GM19468 (cell line): Measurements from ENCODE around the gene A4GALT.
"Not testable (repeated sequence)": the region's sequence is repeated elsewhere in the genome, so short reads cannot be mapped to it uniquely, and the experiment has no call there.

Source experiments
- ATAC-seq: cut with Tn5 transposase; IDR thresholded peaks from one replicate; pipeline ENCODE4 v1.9.1; 2021; ENCODE audit warnings: mild to moderate bottlenecking, moderate library complexity, moderate number of reproducible peaks; ENCODE audit not compliant: unreplicated experiment; ENCODE audit errors: extremely low read depth

The A4GALT gene

GRCh38 chr22:42720263-42721044 is at the start of gene A4GALT:
A4GALT (minus strand) TSS chr22:42720870; CDS start chr22:42693951, 26,919 bp downstream.
- ATAC-seq = no peak

- no peak for ATAC-seq
These were observed 49.7 kb upstream of the A4GALT start for GRCh38 chr22:42770448-42770726.

GRCh38 chr22:42769574-42770447 is 49.1 kb upstream of the A4GALT start:
- ATAC-seq = peak; percentile 26

- ATAC-seq = no peak
These were observed 48.5 kb upstream of the A4GALT start for GRCh38 chr22:42769238-42769573.

- ATAC-seq = no peak
These were observed 47.8 kb upstream of the A4GALT start for GRCh38 chr22:42768385-42769035.

GRCh38 chr22:42766860-42767259 is 46.2 kb upstream of the A4GALT start:
- no peak for ATAC-seq

GRCh38 chr22:42764895-42765363 is 44.3 kb upstream of the A4GALT start:
- no peak for ATAC-seq

- no peak for ATAC-seq
These were observed 43.4 kb upstream of the A4GALT start for GRCh38 chr22:42763965-42764480.

GRCh38 chr22:42760806-42761565 is 40.3 kb upstream of the A4GALT start:
- ATAC-seq = no peak

GRCh38 chr22:42758931-42759629 is 38.4 kb upstream of the A4GALT start:
- ATAC-seq = no peak

GRCh38 chr22:42755553-42755952 is 34.9 kb upstream of the A4GALT start:
- not testable (repeated sequence) for ATAC-seq

- ATAC-seq = not testable (repeated sequence)
These were observed 34.5 kb upstream of the A4GALT start for GRCh38 chr22:42755121-42755520.

GRCh38 chr22:42754658-42755057 is 34.0 kb upstream of the A4GALT start:
- no peak for ATAC-seq

- ATAC-seq = no peak
These were observed 32.2 kb upstream of the A4GALT start for GRCh38 chr22:42752912-42753311.

- ATAC-seq = no peak
These were observed 31.6 kb upstream of the A4GALT start for GRCh38 chr22:42752230-42752746.

- not testable (repeated sequence) for ATAC-seq
These were observed 29.8 kb upstream of the A4GALT start for GRCh38 chr22:42750421-42750820.

GRCh38 chr22:42747701-42748513 is 27.2 kb upstream of the A4GALT start:
- no peak for ATAC-seq

- ATAC-seq = no peak
These were observed 24.4 kb upstream of the A4GALT start for GRCh38 chr22:42745118-42745517.
